RPMI8226 (cell line): ENCODE data around the gene TRIM17.

Experiments used
- DNase-seq: peaks from one replicate; pipeline ENCODE4 v3.0.0-alpha.2; 2015

Gene TRIM17

DNA sequence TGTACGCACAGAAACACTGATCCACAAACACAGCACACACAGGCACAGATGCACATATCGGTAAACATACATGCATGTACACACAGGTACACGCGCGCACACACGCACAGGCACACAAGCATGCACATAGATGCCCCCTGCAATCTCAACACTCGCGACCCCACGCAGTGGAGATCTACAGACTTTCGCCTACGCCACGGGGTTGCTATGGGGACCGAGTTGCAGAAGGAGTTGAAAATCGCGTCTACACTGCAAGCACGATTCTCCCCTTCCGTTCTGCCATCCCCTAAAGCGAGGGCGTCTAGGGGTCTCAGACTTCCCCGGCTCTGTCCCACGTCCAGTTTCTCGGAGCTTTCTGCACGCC is 826 bp downstream of the TRIM17 start:
- no peak for DNase-seq

DNA sequence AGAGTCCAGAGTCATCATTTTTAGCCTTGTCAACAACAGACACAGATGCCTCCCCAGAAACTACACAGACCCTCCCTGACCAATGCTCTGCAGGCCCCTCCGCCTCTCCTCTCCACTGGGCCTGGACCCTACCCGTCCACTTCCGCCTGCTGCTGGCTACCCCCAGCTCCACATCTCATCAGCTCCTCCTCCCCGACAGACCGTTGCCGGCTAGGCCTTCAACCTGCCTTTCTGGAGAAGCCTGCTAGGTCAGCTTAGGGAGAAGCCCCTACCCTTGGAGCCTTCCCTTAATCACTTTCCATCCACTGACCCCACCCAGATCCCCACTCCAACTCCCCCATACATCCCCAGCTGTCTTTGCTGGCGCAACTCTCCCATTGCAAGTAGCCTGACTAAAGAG is 1.4 kb downstream of the TRIM17 start:
- DNase-seq = no peak

DNA sequence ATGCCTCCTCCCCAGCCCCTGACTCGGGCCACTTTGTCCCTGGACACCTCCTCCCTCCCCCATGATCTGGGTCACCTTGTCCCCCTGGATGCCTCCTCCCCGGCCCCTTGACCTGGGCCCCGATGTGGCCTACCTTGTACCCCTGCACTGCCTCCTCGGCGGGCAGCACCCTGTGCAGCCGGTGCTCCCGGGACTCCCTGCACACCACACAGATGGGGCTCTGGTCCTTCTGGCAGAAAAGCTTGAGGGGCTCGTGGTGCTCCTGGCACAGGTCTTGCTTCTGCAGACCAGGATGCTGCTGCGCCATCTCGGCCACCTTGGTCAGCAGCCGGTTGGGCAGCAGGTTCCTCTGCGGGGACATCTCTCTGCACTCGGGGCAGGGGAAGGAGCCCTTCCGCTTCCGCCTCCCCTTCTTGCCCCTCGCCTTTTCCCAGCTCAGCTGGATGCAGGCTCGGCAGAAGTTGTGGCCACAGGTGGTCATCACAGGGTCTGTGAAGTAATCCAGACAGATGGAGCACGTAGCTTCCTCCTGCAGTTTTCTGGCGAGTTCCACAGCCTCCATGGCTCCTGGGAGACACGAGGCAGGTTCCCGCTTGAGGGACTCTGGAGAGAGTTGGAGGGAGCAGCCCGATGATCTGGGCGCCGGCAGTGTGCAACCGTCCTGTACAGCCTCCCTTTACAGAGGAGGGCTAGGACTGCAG is 2.0 kb downstream of the TRIM17 start:
- DNase-seq = no peak

DNA sequence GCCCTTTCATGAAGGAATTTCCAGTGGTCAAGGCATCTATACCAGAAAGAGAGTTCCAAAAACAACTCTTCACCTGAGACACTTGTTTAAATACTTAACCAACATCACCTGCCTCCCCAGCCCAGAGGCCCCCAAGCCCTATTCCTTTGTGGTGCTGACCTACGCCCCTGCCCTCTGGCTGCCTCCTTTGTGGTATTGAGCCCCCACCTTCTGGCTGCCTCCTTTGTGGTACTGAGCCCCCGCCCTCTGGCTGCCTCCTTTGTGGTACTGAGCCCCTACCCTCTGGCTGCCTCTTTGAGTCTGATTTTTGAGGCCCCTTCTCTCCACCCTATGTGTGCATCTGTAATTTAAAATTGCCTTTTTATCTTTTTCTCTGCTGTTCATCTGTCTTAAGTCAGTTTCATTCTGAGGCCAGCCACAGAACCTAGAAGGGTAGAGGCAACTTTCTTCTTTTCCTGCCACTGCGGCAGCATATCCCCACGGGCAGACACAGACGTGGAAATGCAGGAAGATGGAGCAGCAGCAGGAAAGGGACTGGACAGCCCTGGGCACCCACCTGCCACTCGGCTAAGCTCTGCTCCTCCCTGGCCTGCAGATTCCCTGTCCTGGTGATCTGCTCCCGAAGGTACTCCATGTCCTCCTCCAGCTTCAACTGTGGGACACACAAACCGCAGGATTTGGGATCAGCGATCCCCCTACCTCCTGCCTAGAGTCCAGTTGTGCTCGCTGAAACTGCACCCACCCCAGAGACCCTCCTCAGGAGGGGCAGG is 3.2 kb downstream of the TRIM17 start:
- no peak for DNase-seq

DNA sequence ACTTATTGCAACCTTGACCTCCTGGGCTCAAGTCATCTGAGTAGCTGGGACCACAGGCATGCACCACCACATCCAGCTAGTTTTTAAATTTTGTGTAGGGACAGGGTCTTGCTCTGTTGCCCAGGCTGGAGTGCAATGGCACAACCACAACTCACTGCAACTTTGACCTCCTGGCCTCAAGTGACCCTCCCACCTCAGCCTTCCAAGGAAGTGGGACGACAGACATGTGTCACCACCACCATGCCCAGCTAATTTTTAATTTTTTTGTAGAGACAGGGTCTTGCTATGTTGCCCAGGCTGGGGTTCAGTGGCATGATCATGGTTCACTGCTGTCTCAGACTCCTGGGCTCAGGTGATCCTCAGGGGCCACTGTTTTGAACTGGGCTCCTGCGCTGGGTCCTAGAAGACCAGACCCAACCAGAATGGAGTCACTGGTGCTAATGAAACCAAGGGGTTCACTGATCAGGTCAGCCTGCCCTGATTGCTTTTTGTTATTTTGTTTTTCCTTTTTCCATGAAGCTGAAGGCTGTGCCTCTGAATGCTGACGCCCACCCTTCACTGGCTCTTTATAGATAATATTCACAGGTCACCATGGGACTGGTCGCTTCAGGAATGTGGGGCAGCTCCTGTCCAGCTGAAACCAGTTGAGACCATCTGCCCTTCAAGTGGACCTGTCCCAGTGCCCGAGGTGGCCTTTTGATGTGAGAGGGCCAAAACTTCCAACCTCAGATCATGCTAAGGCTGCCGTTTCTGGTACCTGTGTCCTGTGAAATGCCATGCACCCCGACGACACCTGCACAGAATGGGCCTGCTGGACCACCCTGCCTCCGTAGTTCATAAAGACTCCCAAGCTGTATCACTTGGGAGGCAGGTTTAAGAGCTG is 4.9 kb downstream of the TRIM17 start:
- DNase-seq = no peak

DNA sequence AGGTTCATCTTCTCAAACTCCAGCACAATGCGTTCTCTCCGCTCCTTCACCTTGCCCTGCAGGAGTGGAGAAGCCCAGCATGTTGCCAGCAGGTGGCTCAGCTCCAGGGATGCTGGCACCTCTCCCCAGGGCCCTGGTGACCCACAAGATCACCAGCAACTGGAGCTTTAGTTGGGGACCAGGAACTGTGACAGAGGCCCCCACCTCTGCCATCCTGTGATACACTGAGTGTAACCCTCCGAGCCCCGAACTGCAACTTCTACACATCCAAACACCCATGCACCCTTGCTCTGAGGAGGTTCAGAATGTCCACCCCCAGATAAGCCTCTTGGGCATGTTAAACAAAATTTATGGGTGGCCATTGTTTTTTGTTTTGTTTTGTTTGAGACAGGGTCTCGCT is 5.5 kb downstream of the TRIM17 start:
- DNase-seq = no peak

DNA sequence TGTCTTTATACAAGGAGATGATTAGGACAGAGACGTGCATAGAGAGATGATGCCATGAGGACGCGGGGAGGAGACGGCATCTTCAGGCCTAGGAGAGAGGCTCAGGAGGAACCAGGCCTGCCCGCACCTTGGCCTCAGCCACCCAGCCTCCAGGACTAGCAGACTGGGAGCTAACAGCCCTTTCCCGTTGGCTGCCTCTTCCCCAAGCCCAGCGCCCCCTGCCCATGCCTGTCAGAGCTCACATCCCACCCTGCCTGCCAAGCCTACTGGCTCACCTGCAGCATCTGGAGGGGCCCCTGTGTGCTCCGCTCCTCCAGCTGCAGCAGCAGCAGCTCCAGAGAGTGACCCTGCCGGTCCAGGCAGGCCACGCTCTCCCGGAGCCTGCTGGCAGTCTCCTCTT is 6.0 kb downstream of the TRIM17 start:
- no peak for DNase-seq

DNA sequence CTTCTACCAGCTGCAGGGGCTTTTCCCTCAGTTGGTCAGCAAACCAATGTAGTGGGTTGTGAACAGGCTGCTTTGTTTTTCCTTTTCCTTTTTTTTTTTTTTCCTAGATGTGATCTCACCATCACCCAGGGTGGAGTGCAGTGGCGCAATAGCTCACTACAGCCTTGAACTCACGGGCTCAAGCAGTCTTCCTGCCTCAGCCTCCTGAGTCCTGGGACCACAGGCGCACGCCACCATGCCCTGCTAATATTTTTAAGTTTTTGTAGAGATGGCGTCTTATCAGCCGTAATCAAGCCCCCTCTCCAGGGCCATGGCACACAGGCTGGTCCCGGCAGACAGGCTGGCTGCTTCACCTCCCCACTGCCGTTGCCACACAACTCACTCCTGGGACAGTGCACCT is 6.6 kb downstream of the TRIM17 start:
- DNase-seq = no peak

DNA sequence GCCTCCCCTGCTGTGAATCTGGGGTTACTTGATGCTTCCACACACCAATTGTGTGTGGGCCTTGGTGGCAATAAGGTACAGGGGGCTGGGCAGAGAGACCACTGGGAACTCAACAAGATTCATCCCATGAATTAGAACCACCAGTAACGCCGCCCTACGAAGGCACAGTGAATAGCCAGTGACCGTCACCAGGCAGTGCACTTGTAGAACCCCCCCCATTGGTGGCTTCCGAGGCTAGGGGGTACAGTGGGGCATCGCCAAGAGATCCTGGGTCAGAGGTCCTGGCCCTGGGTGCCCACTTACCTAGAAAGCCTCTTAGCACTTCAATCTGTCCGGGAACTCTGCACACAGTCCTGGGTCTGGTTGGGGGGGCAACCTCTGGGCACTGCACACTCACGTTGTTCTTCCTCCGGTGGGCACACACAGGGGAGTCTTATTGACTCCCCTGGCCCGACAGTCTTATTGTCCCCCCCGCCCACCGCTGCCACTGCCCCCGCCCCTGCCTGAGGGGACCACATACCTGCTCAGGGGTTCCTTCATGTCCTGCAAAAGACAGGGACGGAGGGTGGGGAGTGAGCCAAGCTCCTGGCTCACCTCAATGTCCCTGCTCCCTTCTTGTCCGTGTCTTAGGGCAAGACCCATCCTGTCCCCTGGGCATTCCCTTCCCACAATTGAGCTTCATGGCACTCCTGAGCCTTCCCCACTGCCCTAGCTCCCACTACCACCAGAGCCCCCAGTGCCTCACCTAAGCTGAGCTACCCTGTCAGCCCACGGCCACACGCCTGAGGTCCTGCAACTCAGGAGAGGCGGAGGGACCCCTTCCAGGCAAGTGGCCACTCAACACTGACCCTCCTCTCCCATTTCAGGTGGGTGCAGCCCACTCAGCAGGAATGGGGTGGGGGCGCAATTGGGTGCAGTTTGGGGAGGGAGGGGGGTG is 7.5 kb downstream of the TRIM17 start:
- no peak for DNase-seq

DNA sequence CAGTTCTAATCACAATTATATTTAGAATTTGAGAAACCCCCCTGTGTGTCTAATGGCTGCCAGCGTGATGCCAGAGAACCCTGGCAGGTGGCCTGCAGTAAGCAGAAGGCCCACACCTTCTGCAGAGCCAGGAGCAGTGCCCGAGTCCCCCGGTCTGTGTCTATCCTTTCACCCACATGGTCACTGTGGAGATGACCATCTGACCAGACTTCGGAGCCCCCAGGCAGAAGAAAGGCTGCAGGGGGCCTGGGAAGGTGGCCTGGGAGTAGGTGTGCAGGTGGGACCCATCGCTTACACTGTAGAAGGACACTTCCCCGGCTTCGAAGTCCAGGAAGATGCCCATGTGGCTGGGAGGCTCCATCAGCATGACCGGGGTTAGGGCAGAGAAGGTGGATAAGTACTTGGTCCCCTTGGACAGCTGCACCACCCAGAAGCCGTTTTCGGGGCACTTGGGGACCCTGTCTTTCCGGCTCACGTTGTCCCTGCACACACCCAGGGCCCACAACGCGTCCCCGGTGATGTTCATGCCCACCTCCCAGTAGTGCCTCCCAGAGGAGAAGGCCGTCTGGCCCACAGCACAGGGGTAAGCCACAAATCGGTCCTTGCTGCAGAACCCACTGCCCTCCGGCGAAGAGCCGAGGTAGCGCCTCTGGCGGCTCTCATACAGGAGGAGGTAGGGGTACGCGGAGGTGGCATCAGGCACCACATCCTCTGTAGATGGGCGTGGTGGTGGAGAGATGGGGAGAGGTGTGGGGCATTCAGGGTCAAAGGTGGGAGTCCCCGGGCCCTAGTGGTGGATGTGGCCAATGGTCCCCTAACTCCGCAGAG is 8.4 kb downstream of the TRIM17 start:
- no peak for DNase-seq

DNA sequence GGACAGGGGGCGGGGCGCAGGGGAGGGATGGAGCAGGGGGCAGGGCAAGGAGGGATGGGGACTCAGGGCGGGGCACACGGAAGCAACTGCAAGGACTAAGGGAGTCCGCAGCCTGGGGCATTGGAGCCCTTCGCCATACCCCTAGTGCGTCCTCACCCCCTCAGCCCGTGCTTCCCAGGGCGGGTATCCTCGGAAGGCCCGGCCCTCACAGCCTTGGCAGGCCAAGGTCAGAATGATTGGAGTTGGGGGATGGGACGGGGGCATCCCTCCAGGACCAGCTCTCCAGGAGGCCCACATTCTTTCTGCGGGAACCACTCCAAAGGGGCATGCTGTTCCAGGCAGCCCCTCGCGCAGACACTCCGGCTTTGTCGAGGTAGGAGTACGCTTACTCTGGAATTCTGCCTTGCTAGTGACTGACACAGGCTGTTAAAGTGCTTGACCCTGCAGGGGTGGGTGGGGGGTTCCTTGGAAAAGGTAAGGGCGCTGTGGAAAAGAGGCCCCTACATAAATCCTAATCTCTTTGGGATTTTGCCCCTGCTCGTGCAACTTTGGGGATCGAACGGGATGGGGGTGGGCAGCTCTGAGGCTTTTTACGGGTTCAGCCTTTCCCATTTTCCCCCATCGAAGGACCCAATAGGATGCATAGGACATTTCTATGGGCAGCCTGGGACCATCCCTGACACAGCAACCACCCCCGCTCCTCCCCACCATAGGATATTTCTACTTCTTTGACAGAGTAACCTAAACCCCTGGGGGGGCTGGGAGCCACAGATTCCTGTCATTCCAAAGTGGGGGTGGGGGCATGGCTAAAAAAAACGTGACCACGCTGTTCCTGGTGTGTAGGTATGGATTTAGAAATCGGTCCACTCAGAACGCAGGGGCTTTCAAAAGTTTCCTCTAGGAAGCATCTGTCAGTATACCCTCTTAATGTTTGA is 9.3 kb downstream of the TRIM17 start:
- DNase-seq = no peak

DNA sequence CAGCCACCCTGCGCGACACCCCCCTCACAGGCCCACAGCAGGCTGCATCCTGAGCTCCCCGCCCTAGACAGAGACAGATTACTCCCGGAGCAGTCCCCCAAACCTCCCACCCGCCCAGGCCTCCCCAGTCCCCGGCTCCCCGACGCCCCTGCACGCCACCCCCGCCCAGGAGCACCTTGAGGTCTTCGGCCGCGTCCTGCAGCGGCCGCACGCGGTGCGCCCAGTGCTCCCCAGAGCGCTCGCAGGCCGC is 10.8 kb downstream of the TRIM17 start:
- no peak for DNase-seq

DNA sequence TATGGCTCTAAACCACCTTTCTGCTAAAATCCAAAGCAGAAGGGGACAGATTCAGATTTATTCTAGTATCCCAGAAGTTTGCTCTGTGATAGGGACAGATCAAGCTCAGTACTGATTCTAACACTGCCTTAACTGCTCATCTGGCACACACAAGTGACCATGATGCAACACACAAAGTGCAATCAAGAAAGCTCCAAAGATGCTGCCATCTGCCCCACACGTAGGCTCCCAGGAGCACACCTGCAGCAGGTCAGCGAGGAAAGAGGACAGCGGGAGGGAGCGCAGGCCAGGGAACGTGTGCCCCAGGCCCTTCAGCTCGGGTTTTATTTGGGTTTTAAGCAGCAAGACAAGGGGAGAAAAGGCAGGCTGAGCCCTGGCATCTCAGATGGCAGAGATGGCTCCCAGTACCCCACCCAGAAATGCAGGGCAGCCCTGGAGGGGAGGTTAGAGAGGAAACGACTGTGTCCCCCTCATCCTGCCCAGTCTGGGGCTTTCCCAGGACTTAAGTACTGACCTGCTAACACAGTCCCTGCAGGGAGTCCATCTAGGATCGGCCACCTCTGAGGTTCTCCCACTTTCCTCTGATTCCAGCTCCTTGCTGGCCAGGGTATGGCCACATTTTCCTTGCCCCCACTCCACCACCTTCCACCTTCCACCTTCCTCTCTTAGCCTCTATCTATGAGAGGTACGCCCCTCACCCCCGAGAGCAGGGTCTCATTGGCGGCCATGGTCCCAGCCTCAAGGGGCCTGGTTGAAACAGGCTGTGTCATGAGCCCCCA is 11.3 kb downstream of the TRIM17 start:
- peak; percentile 36 for DNase-seq

DNA sequence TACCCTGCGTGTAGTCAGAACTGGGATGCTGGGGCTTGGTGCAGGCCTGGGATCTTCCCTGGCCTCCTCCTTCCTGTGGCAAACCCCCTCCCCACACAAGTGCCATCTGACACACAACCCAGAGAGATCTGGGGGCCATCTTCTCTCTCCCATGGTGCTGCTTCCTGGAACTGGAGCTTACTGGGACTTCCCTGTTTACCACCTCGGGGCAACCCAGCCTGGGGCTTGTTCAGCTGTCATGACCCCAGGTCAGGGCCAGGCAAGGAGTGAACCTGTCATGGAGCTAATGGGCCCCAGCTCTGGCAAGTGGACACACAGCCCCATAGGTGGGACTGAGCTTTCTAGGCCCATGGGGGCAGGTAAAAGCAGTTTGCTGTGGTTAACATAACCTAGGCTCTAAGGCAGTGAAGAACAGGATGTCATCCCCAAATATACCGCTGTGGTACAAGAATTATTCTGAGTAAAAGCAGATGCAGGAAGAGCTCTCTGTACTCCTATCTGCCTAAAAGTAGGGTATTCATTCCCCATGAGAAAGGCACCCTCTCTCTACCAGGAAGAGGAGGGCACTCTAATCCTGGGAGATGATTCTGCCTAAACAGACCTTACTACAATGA is 12.4 kb downstream of the TRIM17 start:
- no peak for DNase-seq

DNA sequence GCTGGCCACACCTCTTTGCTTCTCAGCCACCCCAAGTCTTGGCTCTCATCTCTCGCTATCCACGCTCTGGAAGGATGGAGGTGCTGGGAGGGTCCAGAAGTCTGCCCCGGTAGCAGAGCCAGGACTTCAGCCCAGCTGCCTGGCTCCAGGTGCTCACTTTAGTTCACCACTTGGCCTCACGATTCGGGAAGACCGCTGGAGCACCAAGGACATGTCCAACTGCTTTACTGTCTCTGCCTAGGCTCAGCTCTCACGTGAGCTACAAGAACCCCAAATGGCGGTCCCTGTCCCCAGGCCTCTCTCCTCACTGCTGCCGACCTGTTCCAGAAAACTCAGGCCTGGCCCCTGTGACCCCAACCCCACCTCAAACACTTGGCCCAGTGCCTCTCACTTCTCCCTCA is 13.4 kb downstream of the TRIM17 start:
- DNase-seq = no peak

DNA sequence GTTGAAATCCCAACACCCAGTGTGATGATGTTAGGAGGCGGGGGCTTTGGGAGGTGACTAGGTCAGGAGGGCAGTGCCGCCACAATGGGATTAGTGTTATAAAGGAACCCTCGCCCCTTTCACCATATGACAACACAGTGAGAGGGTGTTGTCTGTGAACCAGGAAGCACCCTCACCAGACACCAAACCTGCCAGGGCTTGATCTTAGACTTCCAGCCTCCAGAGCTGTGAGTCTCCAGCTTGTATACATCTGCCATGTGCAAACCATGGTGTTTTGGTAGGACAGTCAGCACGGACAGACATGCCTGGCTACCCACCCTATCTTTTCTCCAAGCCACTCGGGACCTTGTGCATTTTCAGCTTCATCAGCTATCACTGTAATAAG is 14.0 kb downstream of the TRIM17 start:
- DNase-seq = no peak

DNA sequence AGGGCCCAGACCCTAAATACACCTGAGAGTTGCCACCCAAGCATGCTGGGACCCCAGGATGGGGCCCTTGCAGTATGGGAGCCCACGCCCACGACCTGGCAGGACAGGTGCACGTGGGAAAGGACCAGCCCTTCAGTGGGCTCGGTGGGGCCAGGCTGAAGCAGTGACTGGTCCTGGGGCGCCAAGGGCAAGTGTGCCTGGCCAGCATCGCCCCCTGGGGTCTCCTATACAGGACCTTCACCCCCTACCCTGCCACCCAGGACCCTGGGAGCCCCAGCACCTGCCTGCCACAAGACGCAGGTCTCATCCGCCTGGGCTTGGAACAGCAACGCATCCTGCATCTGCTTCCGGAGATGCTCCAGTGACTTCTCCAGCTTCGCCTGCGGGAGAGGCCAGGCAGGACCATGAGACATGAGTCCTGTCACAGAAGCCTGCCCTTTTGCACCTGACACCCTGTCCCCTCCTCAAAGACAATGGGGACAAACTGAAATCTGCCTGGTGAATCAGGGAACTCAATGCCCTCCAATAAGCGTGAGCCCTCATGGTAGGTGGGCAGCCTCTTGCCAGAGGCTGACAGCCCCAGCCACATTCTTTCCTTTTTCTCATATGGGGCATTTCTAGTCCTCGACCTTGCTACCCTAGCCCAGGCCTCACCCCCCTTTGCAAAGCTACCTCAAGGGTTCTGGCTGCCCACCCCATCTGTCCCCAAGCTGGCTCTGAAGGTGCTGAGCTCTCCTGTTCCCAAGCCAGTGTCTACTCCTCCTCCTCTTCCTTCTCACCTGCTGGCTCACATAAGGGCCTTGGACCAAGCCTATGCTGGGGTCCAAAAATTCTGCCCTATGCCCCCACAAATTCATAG is 14.7 kb downstream of the TRIM17 start:
- no peak for DNase-seq

DNA sequence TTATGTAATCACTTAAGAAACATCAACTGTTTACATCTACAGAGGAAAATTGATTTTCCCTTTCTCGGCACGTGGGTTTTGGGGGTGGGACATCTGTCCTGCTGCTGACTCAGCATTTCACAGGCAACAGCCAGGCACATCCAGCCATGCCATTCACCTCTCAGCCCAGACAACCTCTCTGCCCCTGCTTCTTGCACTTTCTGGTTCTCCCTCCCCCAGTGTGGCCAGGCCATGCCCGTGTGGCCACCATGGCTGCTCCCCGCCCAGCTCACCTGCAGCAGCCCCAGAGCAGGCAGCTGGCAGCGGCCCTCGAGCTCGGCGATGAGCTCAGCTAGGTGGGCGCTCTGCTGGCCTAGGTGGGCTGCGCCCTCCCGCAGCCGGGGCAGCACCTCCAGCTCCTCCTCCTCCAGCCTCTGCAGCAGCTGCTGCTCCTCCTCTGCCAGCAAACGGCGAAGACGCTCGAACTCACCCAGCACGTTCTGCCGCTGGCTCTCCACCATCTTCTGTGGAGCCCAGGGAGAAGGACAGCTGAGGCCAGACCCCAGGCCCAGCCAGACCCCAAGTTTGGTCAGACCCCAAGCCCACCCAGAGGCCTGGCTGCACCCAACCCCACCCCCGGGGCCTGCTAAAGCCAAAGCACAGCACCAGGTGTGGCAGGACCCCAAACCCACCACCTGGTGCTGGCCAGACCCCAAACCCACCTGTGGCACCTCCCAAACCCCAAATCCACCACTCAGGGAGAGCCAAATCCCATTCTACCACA is 15.8 kb downstream of the TRIM17 start:
- DNase-seq = no peak
